IPS-20b (cell line): ENCODE data around the gene SCARB1.
"Not testable (repeated sequence)": the region's sequence is repeated elsewhere in the genome, so short reads cannot be mapped to it uniquely, and the experiment has no call there.

Source experiments
- H3K27ac ChIP-seq: one replicate; pipeline ENCODE4 v1.5.1; 2013; ENCODE audit warnings: low read length
- H3K27me3 ChIP-seq: 2 replicates; pipeline ENCODE4 v1.6.1; 2013; ENCODE audit warnings: mild to moderate bottlenecking, low read length, inconsistent platforms; ENCODE audit not compliant: insufficient read depth
- H3K36me3 ChIP-seq: 2 replicates; pipeline ENCODE4 v1.6.1; 2013; ENCODE audit warnings: low read depth, mild to moderate bottlenecking, inconsistent platforms, low read length, moderate library complexity; ENCODE audit not compliant: insufficient read depth
- H3K4me1 ChIP-seq: 2 replicates; pipeline ENCODE4 v1.6.1; 2013; ENCODE audit warnings: mild to moderate bottlenecking, control low read depth, inconsistent platforms, low read length, moderate library complexity; ENCODE audit not compliant: insufficient read depth
- H3K4me3 ChIP-seq: 2 replicates; pipeline ENCODE4 v1.5.1; 2013; ENCODE audit warnings: mild to moderate bottlenecking, low read length, inconsistent platforms
- H3K9ac ChIP-seq: 2 replicates; pipeline ENCODE4 v1.6.1; 2013; ENCODE audit warnings: low read depth, mild to moderate bottlenecking, inconsistent platforms, low read length, moderate library complexity
- H3K9me3 ChIP-seq: 2 replicates; pipeline ENCODE4 v1.6.1; 2013; ENCODE audit warnings: mild to moderate bottlenecking, low read depth, low read length, inconsistent platforms; ENCODE audit not compliant: insufficient read depth

Gene SCARB1

GRCh38 chr12:124900345-124900795 lies 36.7 kb upstream of the SCARB1 start:
- H3K9me3 ChIP-seq, H3K36me3 ChIP-seq, H3K27me3 ChIP-seq, H3K27ac ChIP-seq, H3K4me3 ChIP-seq, H3K9ac ChIP-seq, H3K4me1 ChIP-seq: not testable (repeated sequence)

- Histone ChIP-seq H3K9ac (no peak overlapping the region), H3K36me3 (no peaks in the 10 kb centered on the region), H3K9me3 (no peaks in the 10 kb centered on the region), H3K27me3 (no peaks in the 10 kb centered on the region), H3K4me1 (no peaks in the 10 kb centered on the region), H3K27ac (no peak overlapping the region), H3K4me3 (no peak overlapping the region)
Observed at GRCh38 chr12:124898923-124899294, 35.2 kb upstream of the SCARB1 start.

GRCh38 chr12:124898200-124898922 lies 34.7 kb upstream of the SCARB1 start:
- H3K9ac ChIP-seq, result no peak overlapping the region
- no peaks in the 10 kb centered on the region for H3K36me3 ChIP-seq
- no peak overlapping the region for H3K4me3 ChIP-seq
- no peaks in the 10 kb centered on the region for H3K4me1 ChIP-seq
- no peaks in the 10 kb centered on the region for H3K9me3 ChIP-seq
- no peak overlapping the region for H3K27ac ChIP-seq
- no peaks in the 10 kb centered on the region for H3K27me3 ChIP-seq

GRCh38 chr12:124896461-124896860 lies 32.8 kb upstream of the SCARB1 start:
- Histone ChIP-seq H3K27ac (no peak overlapping the region), H3K36me3 (no peaks in the 10 kb centered on the region), H3K4me3 (no peak overlapping the region), H3K9me3 (no peaks in the 10 kb centered on the region), H3K9ac (no peak overlapping the region), H3K27me3 (no peaks in the 10 kb centered on the region), H3K4me1 (no peaks in the 10 kb centered on the region)

- Histone ChIP-seq H3K36me3 (no peaks in the 10 kb centered on the region), H3K4me1 (no peaks in the 10 kb centered on the region), H3K9ac (no peak overlapping the region), H3K27me3 (no peaks in the 10 kb centered on the region), H3K9me3 (no peaks in the 10 kb centered on the region), H3K27ac (no peak overlapping the region), H3K4me3 (no peak overlapping the region)
Observed at GRCh38 chr12:124893792-124894516, 30.3 kb upstream of the SCARB1 start.

- Histone ChIP-seq H3K4me1 (peaks cover 17% of the 10 kb centered on the region; the same call in 1 of the 2 replicates), H3K27me3 (no peaks in the 10 kb centered on the region), H3K9me3 (no peaks in the 10 kb centered on the region), H3K36me3 (no peaks in the 10 kb centered on the region), H3K4me3 (no peak overlapping the region), H3K9ac (no peak overlapping the region), H3K27ac (no peak overlapping the region)
Observed at GRCh38 chr12:124888260-124888659, 24.6 kb upstream of the SCARB1 start.

GRCh38 chr12:124887766-124888165 lies 24.1 kb upstream of the SCARB1 start:
- H3K9me3 ChIP-seq, H3K4me3 ChIP-seq, H3K27ac ChIP-seq, H3K36me3 ChIP-seq, H3K9ac ChIP-seq, H3K27me3 ChIP-seq: not testable (repeated sequence)
- peaks cover 17% of the 10 kb centered on the region; the same call in 1 of the 2 replicates for H3K4me1 ChIP-seq

GRCh38 chr12:124884587-124885438 lies 21.1 kb upstream of the SCARB1 start:
- H3K36me3 ChIP-seq, result no peaks in the 10 kb centered on the region
- H3K9me3 ChIP-seq, result no peaks in the 10 kb centered on the region
- H3K27me3 ChIP-seq, result no peaks in the 10 kb centered on the region
- no peak overlapping the region for H3K4me3 ChIP-seq
- peaks cover 17% of the 10 kb centered on the region; the same call in 1 of the 2 replicates for H3K4me1 ChIP-seq
- H3K27ac ChIP-seq, result no peak overlapping the region
- peak overlapping the region; percentile 30; the same call in 1 of the 2 replicates for H3K9ac ChIP-seq

- Histone ChIP-seq H3K9ac (no peak overlapping the region), H3K27ac (no peak overlapping the region), H3K27me3 (no peaks in the 10 kb centered on the region), H3K4me3 (no peak overlapping the region), H3K36me3 (no peaks in the 10 kb centered on the region), H3K4me1 (peaks cover 17% of the 10 kb centered on the region; the same call in 1 of the 2 replicates), H3K9me3 (no peaks in the 10 kb centered on the region)
Observed at GRCh38 chr12:124883263-124884130, 19.8 kb upstream of the SCARB1 start.

- Histone ChIP-seq H3K27me3 (no peaks in the 10 kb centered on the region), H3K27ac (no peak overlapping the region), H3K4me1 (peaks cover 17% of the 10 kb centered on the region; the same call in 1 of the 2 replicates), H3K9me3 (no peaks in the 10 kb centered on the region), H3K36me3 (no peaks in the 10 kb centered on the region), H3K9ac (no peak overlapping the region; the same call in 1 of the 2 replicates), H3K4me3 (no peak overlapping the region)
Observed at GRCh38 chr12:124881123-124881522, 17.5 kb upstream of the SCARB1 start.

GRCh38 chr12:124880335-124880734 lies 16.7 kb upstream of the SCARB1 start:
- H3K27ac ChIP-seq, H3K27me3 ChIP-seq, H3K9me3 ChIP-seq, H3K9ac ChIP-seq, H3K36me3 ChIP-seq, H3K4me3 ChIP-seq: not testable (repeated sequence)
- peaks cover 17% of the 10 kb centered on the region; the same call in 1 of the 2 replicates for H3K4me1 ChIP-seq
